Measurements from ENCODE around the gene ATP6V0E1.

GRCh38 chr5:172973127-172973916, 10.2 kb upstream of the ATP6V0E1 start:
- TF ChIP-seq GATA2 (IDR thresholded peaks at IDR 0.05; ENCODE audit: low read depth, low read length), result no peak
- no peak for TF ChIP-seq GATA3 (IDR thresholded peaks at IDR 0.05; ENCODE audit: low read depth, low read length)
